Trophoblast cell (in vitro differentiated cells and primary cell): ENCODE measurements around the gene PREX1.

Experiments
- DNase-seq, 2 donors: peaks; one replicate each; pipeline ENCODE4 v3.0.0-alpha.2; 2016
- H2AFZ ChIP-seq: 2 replicates; pipeline ENCODE4 v1.6.1; 2013; ENCODE audit warnings: low read length, moderate library complexity, mild to moderate bottlenecking; ENCODE audit not compliant: insufficient read depth, poor library complexity
- H2AK5ac ChIP-seq: 2 replicates; pipeline ENCODE4 v1.6.1; 2013; ENCODE audit warnings: mild to moderate bottlenecking, low read length
- H2BK120ac ChIP-seq: 2 replicates; pipeline ENCODE4 v1.6.1; 2013; ENCODE audit warnings: low read length, mild to moderate bottlenecking, moderate library complexity; ENCODE audit not compliant: insufficient read depth, poor library complexity
- H2BK12ac ChIP-seq: 2 replicates; pipeline ENCODE4 v1.6.1; 2013; ENCODE audit warnings: mild to moderate bottlenecking, low read length, moderate library complexity
- H2BK5ac ChIP-seq: 2 replicates; pipeline ENCODE4 v1.6.1; 2013; ENCODE audit warnings: low read length, low read depth, moderate library complexity, mild to moderate bottlenecking; ENCODE audit not compliant: poor library complexity
- H3K14ac ChIP-seq: 2 replicates; pipeline ENCODE4 v1.6.1; 2013; ENCODE audit warnings: mild to moderate bottlenecking, low read length
- H3K18ac ChIP-seq: 2 replicates; pipeline ENCODE4 v1.6.1; 2013; ENCODE audit warnings: mild to moderate bottlenecking, low read length
- H3K23ac ChIP-seq: 2 replicates; pipeline ENCODE4 v1.6.1; 2013; ENCODE audit warnings: low read length
- H3K27ac ChIP-seq: 2 replicates; pipeline ENCODE4 v1.5.1; 2013; ENCODE audit warnings: low read depth, mild to moderate bottlenecking, inconsistent platforms, low read length, moderate library complexity
- H3K27me3 ChIP-seq: 2 replicates; pipeline ENCODE4 v1.6.1; 2013; ENCODE audit warnings: inconsistent platforms, mild to moderate bottlenecking, low read length, moderate library complexity; ENCODE audit not compliant: insufficient read depth
- H3K36me3 ChIP-seq, 2 experiments: 1 replicate in 1 of 2; 2 replicates in 1 of 2; pipeline ENCODE4 v1.6.1; 2013; ENCODE audit warnings: low read length in 2 of 2, mild to moderate bottlenecking in 2 of 2, moderate library complexity in 1 of 2; ENCODE audit not compliant: insufficient read depth in 2 of 2, control insufficient read depth in 1 of 2
- H3K4ac ChIP-seq: 2 replicates; pipeline ENCODE4 v1.6.1; 2013; ENCODE audit warnings: low read depth, mild to moderate bottlenecking, low read length, moderate library complexity
- H3K4me1 ChIP-seq, 2 experiments: 1 replicate in 1 of 2; 2 replicates in 1 of 2; pipeline ENCODE4 v1.6.1; 2013; ENCODE audit warnings: low read length in 2 of 2, mild to moderate bottlenecking in 2 of 2, moderate library complexity in 1 of 2; ENCODE audit not compliant: insufficient read depth in 2 of 2, control insufficient read depth in 1 of 2
- H3K4me2 ChIP-seq: 2 replicates; pipeline ENCODE4 v1.6.1; 2013; ENCODE audit warnings: inconsistent platforms, mild to moderate bottlenecking, low read length, moderate library complexity
- H3K4me3 ChIP-seq: 2 replicates; pipeline ENCODE4 v1.5.1; 2013; ENCODE audit warnings: mild to moderate bottlenecking, low read depth, low read length, inconsistent platforms
- H3K79me1 ChIP-seq: one replicate; pipeline ENCODE4 v1.6.1; 2013; ENCODE audit warnings: low read length
- H3K79me2 ChIP-seq: 2 replicates; pipeline ENCODE4 v1.6.1; 2013; ENCODE audit warnings: low read length, mild to moderate bottlenecking; ENCODE audit not compliant: control insufficient read depth, insufficient read depth, poor library complexity
- H3K9ac ChIP-seq: 2 replicates; pipeline ENCODE4 v1.6.1; 2013; ENCODE audit warnings: mild to moderate bottlenecking, low read length
- H3K9me3 ChIP-seq: 2 replicates; pipeline ENCODE4 v1.6.1; 2013; ENCODE audit warnings: low read depth, mild to moderate bottlenecking, control low read depth, inconsistent platforms, low read length; ENCODE audit not compliant: insufficient read depth
- H4K12ac ChIP-seq: 2 replicates; pipeline ENCODE4 v1.6.1; 2013; ENCODE audit warnings: low read depth, mild to moderate bottlenecking, low read length, moderate library complexity
- H4K8ac ChIP-seq: 2 replicates; pipeline ENCODE4 v1.6.1; 2013; ENCODE audit warnings: low read depth, mild to moderate bottlenecking, low read length, moderate library complexity
- H4K91ac ChIP-seq: one replicate; pipeline ENCODE4 v1.6.1; 2013; ENCODE audit warnings: low read depth, mild to moderate bottlenecking, low read length, moderate library complexity
- WGBS: extraction: QIAGEN DNeasy Blood & Tissue Kit; methylation state at CpG from one replicate; pipeline ENCODE4 v1.1.7; 2013; ENCODE audit warnings: missing lambda C conversion rate; ENCODE audit not compliant: insufficient read length, insufficient coverage; ENCODE audit errors: extremely low coverage; 5-methylcytosine and 5-hydroxymethylcytosine counted together

Gene PREX1

DNA sequence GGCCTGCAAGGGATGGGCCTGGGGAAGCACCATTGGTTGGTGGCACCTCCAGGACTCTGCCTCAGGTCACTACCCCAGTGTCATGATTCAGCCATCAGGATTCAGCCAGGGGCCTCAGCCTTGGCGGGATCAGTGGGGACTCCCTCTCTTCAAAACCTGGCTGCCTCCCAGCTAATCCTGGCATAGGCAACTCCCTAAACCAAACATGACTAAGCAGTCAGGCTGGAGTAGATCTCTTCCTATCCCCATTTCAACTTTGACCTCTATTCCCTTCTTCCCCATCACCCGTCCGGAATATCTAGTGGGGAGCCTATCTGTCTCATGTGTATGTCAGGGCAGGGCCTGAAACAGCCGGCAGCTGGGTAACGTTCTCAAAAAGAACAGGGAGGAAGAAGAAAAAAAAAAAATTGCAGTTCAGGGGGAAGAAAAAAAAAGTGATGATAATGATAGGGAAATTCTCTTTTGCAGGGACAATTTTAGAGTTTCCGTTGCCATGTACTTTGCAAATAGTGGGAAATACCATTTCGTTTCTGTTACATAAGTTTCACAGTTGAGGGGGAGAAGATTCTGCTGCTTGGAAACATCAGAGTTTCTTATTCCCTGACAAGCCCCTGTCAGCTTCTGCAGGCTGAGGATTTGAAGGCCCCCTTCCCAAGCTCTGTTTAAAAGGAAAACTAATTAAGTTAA lies 4.1 kb upstream of the PREX1 start:
- Histone ChIP-seq H2AFZ (no peak overlapping the region), H3K23ac (no peak overlapping the region), H3K36me3 (no peaks in the 10 kb centered on the region), H3K4me3 (no peak overlapping the region), H3K4me2 (no peak overlapping the region), H3K27me3 (peaks cover 9% of the 10 kb centered on the region), H3K18ac (no peak overlapping the region), H3K79me2 (peaks cover 4% of the 10 kb centered on the region), H3K27ac (no peak overlapping the region), H2AK5ac (no peak overlapping the region), H3K9me3 (peaks cover 2% of the 10 kb centered on the region), H3K79me1 (peaks cover 6% of the 10 kb centered on the region), H2BK120ac (no peak overlapping the region), H3K4ac (no peak overlapping the region), H2BK12ac (no peak overlapping the region), H3K14ac (no peak overlapping the region), H4K8ac (no peak overlapping the region), H3K4me1 (peaks cover 0 to 10% of the 10 kb centered on the region in 2 experiments), H3K9ac (no peak overlapping the region), H2BK5ac (no peak overlapping the region), H4K12ac (no peak overlapping the region), H4K91ac (no peak overlapping the region)
- DNase-seq, result peak; percentile 24 to 35
- no CpG with 5 or more reads among the region's 7 CpGs for WGBS

DNA sequence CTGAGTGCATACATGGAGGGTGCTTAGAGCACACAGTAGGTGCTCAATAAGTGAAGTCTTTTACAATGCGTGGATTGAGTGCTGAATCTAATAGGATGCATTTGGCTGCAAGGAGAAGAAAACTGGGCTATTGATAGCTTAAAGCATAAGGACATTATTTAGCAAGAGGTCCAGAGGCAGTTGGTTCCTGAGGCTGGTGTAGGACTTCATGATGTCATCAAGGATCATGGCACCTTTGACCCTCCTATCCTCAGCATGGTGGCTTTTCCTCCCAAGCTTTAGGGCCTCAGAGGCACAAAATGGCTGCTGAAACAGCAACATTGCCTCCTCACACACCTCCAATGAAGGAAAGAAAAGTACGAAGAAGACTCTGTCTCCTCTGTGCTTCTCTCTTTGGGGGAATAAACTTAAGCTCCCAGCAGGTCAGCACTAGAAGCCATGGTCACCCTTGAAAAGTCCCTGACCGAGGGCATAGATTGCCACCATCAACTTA lies 3.1 kb upstream of the PREX1 start:
- no peaks in the 10 kb centered on the region for H3K36me3 ChIP-seq
- H2BK120ac ChIP-seq, result no peak overlapping the region
- no peak for DNase-seq
- H2AK5ac ChIP-seq, result no peak overlapping the region
- H3K4me3 ChIP-seq, result no peak overlapping the region
- no peak overlapping the region for H4K91ac ChIP-seq
- H3K27me3 ChIP-seq, result peaks cover 18% of the 10 kb centered on the region
- H3K4ac ChIP-seq, result no peak overlapping the region
- no peak overlapping the region for H3K9ac ChIP-seq
- peaks cover 4% of the 10 kb centered on the region for H3K79me2 ChIP-seq
- peaks cover 0 to 10% of the 10 kb centered on the region in 2 experiments for H3K4me1 ChIP-seq
- no peak overlapping the region for H3K27ac ChIP-seq
- H3K79me1 ChIP-seq, result peaks cover 6% of the 10 kb centered on the region
- no peak overlapping the region for H2BK12ac ChIP-seq
- no peak overlapping the region for H2BK5ac ChIP-seq
- H4K12ac ChIP-seq, result no peak overlapping the region
- WGBS, result no CpG with 5 or more reads among the region's 3 CpGs
- H3K23ac ChIP-seq, result no peak overlapping the region
- no peak overlapping the region for H3K18ac ChIP-seq
- H3K9me3 ChIP-seq, result peaks cover 2% of the 10 kb centered on the region
- no peak overlapping the region for H3K4me2 ChIP-seq
- no peak overlapping the region for H3K14ac ChIP-seq
- no peak overlapping the region for H2AFZ ChIP-seq
- H4K8ac ChIP-seq, result no peak overlapping the region

DNA sequence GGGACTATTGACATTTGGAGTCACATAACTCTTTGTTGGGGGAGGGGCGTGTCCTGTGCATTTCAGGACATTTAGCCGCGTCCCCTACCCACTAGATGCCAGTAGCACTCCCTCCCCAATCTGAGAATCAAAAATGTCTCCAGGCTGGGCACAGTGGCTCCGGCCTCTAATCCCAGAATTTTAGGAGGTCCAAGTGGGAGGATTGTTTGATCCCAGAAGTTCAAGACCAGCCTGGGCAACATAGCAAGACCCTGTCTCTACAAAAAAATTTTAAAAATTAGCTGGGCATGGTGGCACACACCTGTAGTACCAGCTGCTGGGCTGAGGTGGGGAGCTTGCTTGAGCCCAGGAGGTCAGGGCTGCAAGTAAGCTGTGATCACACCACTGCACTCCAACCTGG lies 2.1 kb upstream of the PREX1 start:
- H3K27ac ChIP-seq, result no peak overlapping the region
- H3K23ac ChIP-seq, result no peak overlapping the region
- no peak overlapping the region for H2AFZ ChIP-seq
- no peak overlapping the region for H3K18ac ChIP-seq
- H3K9ac ChIP-seq, result no peak overlapping the region
- peaks cover 0 to 10% of the 10 kb centered on the region in 2 experiments for H3K4me1 ChIP-seq
- peaks cover under 1% of the 10 kb centered on the region for H3K9me3 ChIP-seq
- H3K36me3 ChIP-seq, result no peaks in the 10 kb centered on the region
- no peak overlapping the region for H2BK5ac ChIP-seq
- H2BK120ac ChIP-seq, result no peak overlapping the region
- no peak overlapping the region for H3K4me3 ChIP-seq
- no peak overlapping the region for H4K8ac ChIP-seq
- no peak overlapping the region for H2AK5ac ChIP-seq
- H2BK12ac ChIP-seq, result no peak overlapping the region
- DNase-seq, result no peak
- peaks cover 4% of the 10 kb centered on the region for H3K79me2 ChIP-seq
- H3K27me3 ChIP-seq, result peaks cover 19% of the 10 kb centered on the region
- no peak overlapping the region for H3K14ac ChIP-seq
- H4K91ac ChIP-seq, result no peak overlapping the region
- no peak overlapping the region for H3K4me2 ChIP-seq
- H4K12ac ChIP-seq, result no peak overlapping the region
- WGBS, result no CpG with 5 or more reads among the region's 4 CpGs
- peaks cover 6% of the 10 kb centered on the region for H3K79me1 ChIP-seq
- H3K4ac ChIP-seq, result no peak overlapping the region

DNA sequence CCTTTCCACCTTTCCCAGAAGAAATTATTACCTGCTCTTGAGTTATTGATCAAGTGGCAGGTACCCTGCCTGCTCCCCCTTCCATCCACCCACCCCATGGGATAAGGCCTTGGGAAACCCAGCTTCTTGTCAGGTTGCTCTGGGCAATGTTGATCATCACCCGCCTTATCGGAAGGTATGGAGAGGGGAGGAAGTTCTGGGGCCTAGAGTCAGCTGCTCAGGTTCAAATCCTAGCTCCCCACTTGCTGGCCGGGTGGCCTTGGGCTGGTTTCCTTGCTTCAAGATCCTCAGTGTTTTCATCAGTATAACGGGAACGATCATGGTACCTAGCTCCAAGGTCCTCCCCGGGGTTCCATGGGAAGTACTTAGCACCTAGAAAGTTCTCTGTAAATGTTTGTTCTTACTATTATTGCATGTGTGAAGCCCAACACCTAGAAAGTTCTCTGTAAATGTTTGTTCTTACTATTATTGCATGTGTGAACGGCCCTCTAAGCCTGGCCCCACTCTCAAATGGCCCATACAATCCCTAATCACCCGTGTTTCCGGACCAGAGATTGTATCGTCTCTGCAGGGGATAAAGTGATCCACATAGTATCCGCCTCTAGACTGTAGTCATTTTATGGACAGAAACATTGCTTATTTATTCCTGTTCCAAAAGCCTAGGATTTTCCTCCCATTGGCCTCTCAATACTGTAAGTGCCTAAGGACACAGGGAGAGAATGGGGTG lies 1.1 kb upstream of the PREX1 start:
- Histone ChIP-seq H3K27ac (no peak overlapping the region), H3K79me1 (peaks cover 6% of the 10 kb centered on the region), H3K4me1 (peaks cover 0 to 10% of the 10 kb centered on the region in 2 experiments), H3K36me3 (no peaks in the 10 kb centered on the region), H4K91ac (no peak overlapping the region), H4K12ac (no peak overlapping the region), H3K18ac (no peak overlapping the region), H3K23ac (no peak overlapping the region), H3K27me3 (peaks cover 19% of the 10 kb centered on the region), H3K4me2 (peak overlapping the region; percentile 94), H2BK120ac (no peak overlapping the region), H2AK5ac (no peak overlapping the region), H3K14ac (no peak overlapping the region), H2AFZ (no peak overlapping the region), H3K9ac (no peak overlapping the region), H2BK5ac (no peak overlapping the region), H2BK12ac (no peak overlapping the region), H4K8ac (no peak overlapping the region), H3K4ac (no peak overlapping the region), H3K79me2 (peaks cover 4% of the 10 kb centered on the region), H3K4me3 (no peak overlapping the region), H3K9me3 (no peaks in the 10 kb centered on the region)
- no peak for DNase-seq
- WGBS, result no CpG with 5 or more reads among the region's 11 CpGs
